HG03045 (cell line): ENCODE measurements around the gene RYK.
"Not testable (repeated sequence)": the region's sequence is repeated elsewhere in the genome, so short reads cannot be mapped to it uniquely, and the experiment has no call there.

Experiments
- ATAC-seq: cut with Tn5 transposase; IDR thresholded peaks from one replicate; pipeline ENCODE4 v1.9.1; 2021; ENCODE audit warnings: mild to moderate bottlenecking, moderate library complexity; ENCODE audit not compliant: unreplicated experiment

RYK gene

DNA sequence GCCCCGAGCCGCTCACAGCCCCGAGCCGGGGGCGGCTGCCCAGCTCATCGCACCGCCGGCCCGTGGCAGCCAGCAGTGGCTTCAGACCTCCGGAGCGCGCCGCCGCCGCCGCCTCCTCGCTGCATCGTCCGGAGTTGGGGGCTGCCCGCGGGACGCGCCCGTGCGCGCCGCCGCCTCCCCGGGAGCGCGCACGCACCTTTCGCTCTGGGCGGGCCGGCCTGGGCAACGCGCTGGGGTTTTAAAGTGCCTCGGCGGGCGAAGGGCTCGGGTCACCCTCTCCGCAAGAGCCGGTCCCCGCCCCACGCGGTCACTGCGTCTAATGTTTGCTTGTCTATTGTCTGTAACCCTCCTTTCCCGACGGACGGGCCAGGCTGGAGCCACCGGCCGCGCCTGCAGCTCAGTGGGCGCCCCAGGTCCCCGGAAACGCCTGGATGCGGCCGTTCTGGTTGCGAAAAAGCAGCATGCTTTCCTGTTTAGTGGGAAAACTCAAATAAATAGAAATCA lies at the start of gene RYK:
TSS of gene RYK (minus strand) at position 143 of the 504 bp plus-strand sequence. CDS start 205 bp downstream, outside the sequence.
- ATAC-seq = peak; percentile 89

DNA sequence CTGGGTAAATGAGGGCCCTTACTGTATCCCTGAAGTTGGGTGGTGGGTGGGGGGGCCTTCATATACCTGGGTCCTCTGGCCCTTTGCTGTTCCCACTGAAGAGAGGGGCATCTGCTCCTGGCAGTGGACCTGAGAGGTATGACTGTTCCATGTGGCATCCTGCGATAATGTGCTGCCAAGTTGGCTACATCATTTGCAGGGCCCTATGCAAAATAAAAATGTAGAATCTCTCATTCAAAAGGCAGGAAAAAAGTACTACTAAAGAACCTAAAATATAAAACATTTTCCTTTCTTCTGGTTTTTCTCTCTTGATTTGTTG lies 49.2 kb upstream of the RYK start:
- no peak for ATAC-seq

DNA sequence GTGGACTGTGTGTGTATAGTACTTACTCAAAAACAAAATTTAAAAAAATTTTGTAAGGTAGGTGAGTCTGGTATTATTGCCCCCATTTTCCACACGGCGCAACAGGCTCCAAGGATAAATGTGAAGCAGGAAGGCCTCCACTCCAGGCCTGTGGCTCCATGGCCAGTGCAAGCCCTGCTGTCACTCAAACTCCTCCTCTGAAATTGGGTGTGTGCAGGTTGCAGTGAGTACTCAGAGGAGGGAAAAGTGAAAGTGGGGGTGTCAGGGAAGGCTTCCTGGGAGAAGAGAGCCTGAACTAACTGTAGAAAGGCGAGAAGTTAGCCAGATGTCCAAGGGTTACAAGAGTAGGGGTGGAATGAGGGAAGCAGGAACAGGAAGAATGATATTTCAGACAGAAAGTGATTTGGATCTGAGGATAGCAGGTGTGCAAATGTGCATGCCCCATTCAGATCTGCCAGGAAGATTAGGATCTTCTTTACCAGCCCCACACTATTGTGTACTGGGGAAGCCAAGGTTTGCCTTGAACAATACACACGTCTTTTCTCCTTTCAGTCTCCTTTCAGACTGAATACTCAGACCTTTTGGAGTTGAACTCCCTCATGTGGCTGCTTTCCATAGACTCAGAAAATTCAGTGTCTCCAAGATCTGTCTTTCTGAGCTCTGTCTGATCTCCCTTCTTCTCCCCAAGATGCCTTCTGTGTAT lies 48.7 kb upstream of the RYK start:
- no peak for ATAC-seq

DNA sequence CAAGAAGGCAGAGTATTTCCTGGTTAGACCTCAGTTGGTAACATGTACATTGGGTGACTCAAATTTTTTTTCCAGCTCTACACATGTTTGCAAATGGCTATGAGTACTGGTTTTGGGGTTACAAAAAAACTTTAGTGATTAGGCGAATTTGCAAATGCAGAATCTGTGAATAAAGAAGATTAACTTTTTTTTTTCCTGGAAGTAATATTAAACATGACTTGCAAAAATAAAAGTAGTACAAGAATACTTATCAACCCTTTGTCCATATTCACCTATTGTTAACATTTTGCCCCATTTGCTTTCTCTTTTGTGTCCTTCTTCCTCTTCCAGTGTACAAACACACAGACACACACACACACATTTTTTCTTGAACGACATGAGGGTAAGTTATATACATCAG lies 47.6 kb upstream of the RYK start:
- ATAC-seq = no peak

DNA sequence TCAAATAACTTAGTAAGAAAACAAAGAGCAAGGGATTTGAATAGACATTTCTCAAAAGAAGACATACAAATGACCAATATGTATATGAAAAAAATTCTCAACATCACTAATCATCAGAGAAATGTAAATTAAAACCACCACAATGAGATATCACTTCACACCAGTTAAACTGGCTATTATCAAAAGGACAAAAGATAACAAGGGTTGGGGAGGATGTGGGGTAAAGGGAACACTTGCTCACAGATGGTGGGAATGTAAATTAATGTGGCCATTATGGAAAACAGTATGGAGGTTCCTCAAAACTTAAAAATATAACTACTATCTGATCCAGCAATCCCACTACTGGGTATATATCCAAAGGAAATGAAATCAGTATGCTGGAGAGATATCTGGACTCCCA lies 46.0 kb upstream of the RYK start:
- ATAC-seq = no peak

DNA sequence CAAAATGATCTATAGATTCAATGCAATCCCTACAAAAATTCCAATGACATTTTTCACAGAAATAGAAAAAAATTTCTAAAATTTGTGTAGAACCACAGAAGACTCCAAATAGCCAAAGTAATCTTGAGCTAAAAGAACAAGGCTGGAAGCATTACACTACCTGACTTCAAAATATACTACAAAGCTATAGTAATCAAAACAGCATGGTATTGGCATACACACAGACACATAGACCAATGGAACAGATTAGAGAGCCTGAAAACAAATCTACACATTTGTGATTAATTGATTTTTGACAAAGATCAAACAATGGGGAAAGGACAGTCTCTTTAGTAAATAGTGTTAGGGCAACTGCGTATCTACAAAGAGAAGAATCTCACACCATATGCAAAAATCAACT lies 45.3 kb upstream of the RYK start:
- no peak for ATAC-seq

DNA sequence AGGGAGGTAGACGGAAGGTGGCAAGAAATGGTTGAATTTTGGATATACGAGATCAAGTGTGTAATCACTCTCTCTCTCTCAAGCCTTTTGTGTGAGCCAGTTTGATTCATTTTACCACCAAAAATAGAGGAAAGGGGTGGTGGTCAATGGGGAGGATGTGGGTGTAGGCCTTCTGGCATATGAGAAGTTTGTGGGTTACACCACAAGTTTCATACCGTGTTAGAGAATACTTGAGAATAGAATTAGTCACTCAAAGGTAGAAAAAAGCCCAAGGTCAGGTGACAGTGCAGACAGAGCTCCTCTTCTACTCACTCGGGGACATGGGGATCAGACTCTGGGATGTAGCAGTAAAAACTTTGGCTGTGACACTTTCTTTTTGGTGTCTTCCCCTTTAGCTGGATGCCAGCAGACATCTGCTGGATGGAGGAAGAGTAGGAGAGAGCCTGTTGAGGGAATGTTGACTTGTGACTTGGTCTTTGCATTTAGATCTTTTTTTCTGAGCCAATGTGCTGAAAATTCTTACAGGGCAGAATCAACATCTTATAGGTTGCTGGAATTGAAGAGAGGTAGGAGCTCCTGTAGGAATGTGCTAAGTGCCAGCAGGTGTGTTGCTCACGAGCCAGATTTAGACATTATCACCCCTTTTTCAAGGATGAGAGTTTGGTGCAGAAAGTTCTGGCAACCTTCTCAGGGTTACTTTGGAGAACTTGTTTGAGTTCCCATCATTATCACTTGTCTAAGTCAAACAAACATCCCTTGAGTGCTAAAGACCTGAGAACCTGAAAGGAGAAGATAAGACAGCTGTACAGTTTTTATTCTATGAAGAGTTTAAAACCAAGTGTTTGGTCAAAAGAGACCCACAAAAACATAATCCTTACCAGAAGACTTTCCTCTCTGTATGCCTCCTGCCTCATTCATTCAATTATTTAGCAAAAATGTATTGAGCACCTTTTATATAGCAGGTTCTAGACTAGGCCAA lies 43.9 kb upstream of the RYK start:
- ATAC-seq = peak; percentile 100

DNA sequence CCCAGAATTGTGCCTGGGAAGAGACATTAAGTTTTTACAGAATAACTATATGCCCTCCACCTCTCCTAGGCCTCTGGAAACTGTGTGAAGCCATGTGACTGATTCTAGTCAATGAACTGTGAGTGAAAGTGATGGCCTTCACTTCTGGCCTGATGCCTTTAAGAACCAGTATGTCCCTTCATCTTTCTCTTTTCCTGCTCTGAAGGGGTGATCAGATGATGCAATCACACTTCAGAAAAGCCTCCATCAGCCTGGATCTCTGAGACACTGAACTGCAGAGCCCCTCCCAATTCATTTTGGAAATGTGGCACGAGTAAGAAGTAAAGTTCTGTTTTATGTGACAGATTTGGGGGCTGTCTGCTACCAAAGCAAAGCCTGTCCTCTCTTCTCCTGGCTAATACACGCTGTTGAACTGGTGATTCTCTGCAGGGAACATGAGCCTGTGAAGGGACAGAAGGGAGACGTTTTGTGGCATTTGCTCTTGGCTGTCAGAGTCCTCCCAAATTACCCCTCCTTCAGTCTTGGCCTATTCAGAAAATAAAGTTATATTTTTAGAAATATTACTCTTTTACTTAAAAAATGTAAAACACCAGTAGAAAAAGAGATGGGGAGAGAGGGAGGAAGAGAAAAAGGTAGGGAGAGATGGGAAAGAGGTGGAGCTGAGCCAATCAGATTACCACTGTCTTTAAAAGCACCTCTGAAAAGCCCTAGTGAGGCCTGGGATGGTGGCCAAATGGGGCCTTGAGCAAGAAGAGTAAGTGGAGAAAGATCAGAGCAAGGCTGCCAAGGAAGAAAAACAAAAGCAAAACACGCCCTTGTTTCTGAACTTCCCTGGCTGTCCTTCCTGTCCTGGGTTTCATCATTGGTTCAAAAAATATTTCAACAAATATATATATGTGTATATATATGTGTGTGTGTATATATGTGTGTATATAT lies 40.9 kb upstream of the RYK start:
- no peak for ATAC-seq

DNA sequence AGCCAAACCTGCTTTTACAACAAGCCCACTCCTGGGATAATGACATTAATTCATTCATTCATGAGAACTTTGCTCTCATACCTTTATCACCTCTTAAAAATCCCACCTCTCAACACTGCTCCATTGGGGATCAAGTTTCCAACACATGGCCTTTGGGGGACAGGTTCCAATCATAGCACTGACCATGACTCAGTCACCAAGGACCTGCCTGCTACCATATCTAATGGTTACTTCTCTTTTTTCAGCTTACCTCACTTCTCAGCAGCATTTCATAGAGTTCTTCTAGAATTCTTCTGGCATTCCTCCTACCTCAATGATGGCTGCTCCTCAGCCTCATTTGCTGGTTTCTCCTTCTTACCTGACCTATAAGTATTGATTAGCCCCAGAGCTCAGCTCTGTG lies 36.9 kb upstream of the RYK start:
- no peak for ATAC-seq

DNA sequence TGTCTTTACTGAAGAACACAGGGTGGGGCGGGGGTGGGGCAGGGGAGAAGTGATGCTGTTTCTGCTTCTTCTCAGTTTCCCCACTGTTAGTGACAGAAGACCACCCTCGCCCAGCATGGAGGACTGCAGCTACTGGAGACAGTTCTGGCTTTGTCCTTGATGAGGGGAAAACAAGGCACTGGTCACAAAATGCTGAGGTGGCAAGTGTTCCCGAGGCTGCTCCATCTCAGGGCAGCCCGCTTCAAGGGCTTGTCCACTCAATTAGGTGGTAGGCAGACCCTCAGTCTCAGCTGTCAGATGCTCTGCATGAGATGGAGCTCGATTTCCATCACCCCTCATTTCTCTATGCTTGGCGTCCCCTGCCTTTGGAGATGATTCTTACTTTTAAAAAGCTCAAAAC lies 33.8 kb upstream of the RYK start:
- ATAC-seq = no peak

DNA sequence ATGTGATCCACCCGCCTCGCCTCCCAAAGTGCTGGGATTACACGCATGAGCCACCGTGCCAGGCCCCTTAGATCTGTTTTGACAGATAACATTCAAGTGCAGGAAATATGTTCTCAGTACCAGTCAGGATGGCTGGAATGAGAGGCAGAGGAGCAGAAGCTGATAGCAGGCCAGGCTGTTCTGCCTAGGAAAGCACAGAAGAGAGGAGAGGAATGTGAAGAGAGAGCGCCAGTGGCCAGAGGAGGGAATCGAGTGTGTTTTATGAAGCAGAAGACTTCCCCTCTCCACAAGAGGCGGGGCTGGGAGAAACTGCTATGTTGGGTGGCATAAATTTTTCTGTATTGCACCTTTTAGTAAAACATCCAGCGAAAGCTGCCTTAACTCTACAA lies 32.0 kb upstream of the RYK start:
- no peak for ATAC-seq

DNA sequence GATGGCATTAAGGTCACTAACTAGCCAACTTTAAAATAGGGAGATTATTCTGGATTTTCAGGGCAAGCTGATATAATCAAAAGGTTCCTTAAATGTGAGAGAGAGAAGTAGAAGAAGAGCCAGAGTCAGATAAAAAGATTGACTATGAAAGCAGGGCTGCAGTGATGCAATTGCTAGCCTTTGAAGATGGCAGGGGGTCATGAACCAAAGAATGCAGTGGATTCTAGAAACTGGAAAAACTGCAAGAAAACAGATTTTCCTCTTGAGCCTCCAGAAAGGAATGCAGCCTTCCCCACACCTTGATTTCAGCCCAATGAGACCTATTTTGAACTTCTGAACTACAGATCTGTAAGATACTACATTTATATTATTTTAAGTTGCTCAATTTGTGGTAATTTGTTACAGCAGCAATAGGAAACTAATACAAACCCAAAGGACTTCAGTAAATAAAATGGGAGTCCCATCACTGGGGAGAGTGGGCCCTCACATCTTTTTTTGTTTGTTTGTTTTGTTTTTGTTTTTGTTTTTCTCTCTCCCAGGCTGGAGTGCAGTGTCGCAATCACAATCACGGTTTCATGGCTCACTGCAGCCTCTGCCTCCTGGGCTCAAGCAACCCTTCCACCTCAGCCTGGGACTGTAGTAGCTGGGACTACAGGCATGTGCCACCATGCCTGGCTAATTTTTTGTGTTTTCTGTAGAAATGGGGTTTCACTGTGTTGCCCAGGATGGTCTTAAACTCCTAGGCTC lies 31.4 kb upstream of the RYK start:
- no peak for ATAC-seq

DNA sequence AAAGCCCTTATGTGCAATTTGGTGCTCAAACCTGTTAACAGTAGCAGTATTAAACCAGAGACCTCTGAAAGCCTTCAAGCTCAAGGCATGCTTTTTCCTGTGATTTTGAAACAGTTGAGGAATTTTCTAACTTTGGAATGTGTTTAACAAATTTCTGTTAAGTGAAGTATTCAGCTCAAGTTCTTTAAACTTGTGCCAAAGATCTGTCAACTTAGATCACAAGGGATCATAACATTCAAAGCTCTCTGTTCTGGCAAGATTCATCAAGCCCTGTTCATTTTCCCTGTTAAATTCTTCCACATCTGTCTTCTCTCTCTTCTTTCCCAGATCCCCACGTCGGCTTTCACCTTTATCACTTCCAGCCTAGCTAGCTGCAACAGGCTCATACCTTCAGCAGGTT lies 28.8 kb upstream of the RYK start:
- no peak for ATAC-seq

DNA sequence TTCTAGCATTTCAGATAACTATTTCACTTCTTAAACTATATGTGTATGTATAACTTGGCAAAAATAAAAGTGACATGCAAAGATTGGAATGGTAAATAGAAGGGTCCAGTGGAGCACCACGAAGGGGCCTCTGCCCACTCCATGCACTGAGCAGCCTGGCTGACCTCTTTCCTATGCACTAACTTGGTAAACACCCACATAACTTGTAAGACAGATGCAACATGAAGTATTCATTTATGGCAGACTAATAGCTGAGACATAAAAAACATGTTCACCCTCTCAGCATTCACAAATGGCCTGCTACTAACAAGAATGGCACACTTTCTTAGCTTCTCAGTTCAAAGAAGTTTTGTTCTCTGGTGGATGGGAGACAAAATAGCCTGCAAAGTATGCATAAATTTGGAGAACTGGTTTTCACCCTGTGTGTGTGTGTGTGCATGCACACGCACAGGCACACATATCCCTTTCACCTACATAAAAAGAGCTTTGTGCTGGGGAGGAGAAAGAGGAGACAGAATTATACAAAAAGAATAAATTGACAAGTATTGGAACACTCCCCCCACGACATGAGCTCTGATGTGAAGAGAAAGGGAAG lies 26.5 kb upstream of the RYK start:
- ATAC-seq = no peak

DNA sequence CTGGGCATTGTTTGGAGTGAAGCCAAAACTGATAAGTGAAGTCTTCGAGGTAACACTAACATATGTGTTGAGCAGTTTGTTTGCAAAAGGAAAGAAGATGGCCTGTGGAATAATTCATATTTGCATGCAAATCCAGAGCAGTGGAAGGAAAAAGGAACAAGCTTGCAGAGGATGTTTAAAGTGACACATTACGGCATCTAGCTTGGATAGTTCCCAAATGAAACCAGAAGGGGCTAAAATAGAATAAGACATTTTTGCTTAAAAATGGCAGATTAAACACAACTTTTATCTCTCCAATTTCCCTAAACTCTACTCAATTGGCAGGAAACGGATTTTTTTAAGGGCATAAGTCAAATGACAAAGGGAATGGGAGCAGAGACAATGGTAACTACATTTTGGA lies 25.4 kb upstream of the RYK start:
- no peak for ATAC-seq

DNA sequence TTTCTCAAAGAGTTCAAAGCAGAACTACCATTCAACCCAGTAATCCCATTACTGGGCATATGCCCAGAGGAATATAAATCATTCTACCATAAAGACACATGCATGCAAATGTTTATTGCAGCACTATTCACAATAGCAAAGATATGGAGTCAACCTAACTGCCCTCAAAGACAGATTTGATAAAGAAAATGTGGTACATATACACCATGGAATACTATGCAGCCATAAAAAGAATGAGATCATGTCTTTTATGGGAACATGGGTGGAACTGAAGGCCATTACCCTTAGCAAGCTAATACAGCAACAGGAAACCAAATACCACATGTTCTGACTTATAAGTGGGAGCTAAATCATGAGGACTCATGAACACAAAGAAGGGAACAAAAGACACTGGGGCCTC lies 24.5 kb upstream of the RYK start:
- not testable (repeated sequence) for ATAC-seq

DNA sequence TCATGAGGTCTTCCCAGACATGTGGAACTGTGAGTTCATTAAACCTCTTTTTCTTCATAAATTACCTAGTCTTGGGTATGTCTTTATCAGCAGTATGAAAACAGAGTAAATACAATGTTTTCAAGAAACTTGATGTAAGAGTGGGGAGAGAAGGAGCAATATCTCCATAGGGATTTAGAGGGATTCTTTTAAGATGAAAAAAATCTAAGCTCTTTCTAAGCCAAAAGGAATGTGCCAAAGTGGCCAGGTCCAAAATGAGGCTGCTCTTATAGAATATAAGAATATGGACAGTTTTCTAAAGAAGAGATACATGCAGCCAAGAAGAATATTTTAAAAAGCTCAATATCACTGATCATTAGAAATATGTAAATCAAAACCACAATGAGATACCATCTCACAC lies 23.9 kb upstream of the RYK start:
- no peak for ATAC-seq

DNA sequence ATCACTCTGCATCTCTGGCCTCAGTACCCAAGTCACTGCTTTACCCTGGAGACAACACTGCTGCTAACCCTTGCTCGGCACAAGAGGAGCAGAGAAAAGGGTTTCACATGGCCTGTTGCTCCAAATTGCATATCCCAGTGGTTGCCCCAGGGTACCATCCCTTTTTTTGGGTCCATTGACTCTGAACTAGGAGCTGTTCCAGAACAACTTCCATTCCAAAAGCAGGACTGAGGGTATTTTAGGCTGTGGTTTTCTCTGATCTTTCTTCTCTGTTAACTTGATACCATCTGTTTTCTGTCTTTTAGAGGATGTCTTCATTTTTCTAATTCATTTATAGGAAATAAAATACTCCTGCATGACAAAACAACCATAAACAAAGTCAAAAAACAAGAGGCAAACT lies 17.3 kb upstream of the RYK start:
- no peak for ATAC-seq

DNA sequence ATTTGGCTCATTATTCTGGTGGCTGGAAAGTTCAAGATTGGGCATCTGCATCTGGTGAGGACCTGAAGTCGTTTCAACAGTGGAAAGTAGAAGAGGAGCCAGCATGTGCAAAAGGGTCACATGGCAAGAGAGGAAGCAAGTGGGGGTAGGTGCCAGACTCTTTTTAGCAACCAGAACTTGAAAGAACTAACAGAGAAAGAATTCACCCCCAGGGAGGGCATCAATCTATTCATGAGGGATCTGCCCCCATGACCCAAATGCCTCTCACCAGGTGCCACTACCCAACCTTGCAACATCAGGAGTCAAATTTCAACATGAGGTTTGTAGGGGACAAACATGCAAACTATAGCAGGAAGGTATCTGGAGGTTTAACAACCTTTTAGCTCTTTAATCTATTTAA lies 10.3 kb upstream of the RYK start:
- no peak for ATAC-seq

DNA sequence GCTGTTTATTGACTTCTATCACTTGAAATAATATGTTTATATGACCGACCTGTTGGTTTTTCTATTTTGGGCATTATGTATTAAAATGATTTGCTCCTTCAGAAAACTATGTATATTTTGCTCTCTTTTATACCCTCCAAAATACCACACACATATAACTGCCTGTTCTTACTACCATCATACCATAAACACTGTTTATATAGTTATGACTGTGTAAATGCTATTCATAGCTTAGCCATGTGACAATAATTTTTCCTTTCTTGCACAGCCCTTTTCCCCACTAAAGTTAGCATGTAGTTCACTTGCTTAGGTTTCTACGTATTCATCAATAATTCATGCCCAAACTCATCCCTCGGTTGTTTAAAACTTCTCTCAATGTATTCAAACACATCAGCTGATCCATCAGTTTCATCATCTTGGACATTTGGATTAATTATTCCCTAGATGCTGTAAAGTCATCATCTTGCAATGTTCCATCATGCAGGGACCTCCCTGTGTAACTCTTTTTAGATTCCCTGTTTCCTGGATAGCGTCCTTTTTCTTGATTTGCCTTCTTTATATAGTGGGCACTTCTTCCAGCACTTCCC lies 8.2 kb upstream of the RYK start:
- ATAC-seq = no peak
